Activated CD8-positive, alpha-beta T cell treated with anti-CD3 and anti-CD28 coated beads for 36 hours (primary cell): ENCODE data around the gene KRT26. TPM values are rescaled to one million over a fixed set of nuclear protein-coding genes. Genes with fewer than 3 reads are reported as not detected.

ENCODE experiments used
- ATAC-seq: fragments of 200-7000 bp; cut with Tn5 transposase; one replicate; pipeline ENCODE4 v1.10.0; 2021; ENCODE audit warnings: mild to moderate bottlenecking, moderate library complexity
- CTCF ChIA-PET: fragments of 350-600 bp; sonication (Branson Sonifier 250); formaldehyde crosslinking; loops from one replicate; lab custom pipeline; 2021; ENCODE audit warnings: antibody characterized with exemption; lab: Charles Lee
- POLR2A ChIA-PET: fragments of 350-600 bp; sonication (Branson Sonifier 250); formaldehyde crosslinking; loops from one replicate; lab custom pipeline; 2021; ENCODE audit warnings: antibody characterized with exemption; lab: Charles Lee
- DNase-seq: peaks from one replicate; pipeline ENCODE4 v3.0.0-alpha.2; 2020
- H3K27ac Mint-ChIP-seq: one replicate; pipeline ENCODE4 v1.8.0; 2021; ENCODE audit warnings: mild to moderate bottlenecking, mixed read lengths
- H3K27me3 Mint-ChIP-seq: one replicate; pipeline ENCODE4 v1.8.0; 2021; ENCODE audit warnings: mixed read lengths
- H3K36me3 Mint-ChIP-seq: one replicate; pipeline ENCODE4 v1.8.0; 2021; ENCODE audit warnings: low read depth, mixed read lengths
- H3K4me1 Mint-ChIP-seq: one replicate; pipeline ENCODE4 v1.8.0; 2021; ENCODE audit warnings: low read depth, mixed read lengths
- H3K4me3 Mint-ChIP-seq: one replicate; pipeline ENCODE4 v1.8.0; 2021; ENCODE audit warnings: mild to moderate bottlenecking, moderate library complexity, mixed read lengths
- H3K9me3 Mint-ChIP-seq: one replicate; pipeline ENCODE4 v1.8.0; 2021; ENCODE audit warnings: mixed read lengths
- CTCF ChIP-seq: fragments of 200-600 bp; IDR thresholded peaks from one replicate; pipeline ENCODE4 v1.8.0; 2022; ENCODE audit warnings: antibody characterized with exemption, mild to moderate bottlenecking
- intact Hi-C: fragments of 100-400 bp; cut with micrococcal nuclease; formaldehyde crosslinking; loops from one replicate; pipeline ENCODE4 v1.10.0; 2022
- total RNA-seq, 2 experiments: library from RNA; stranded (reverse); gene quantifications; one replicate each; pipeline ENCODE4 v1.2.3, GENCODE V29; 2021

The KRT26 gene
- total RNA-seq, 2 experiments from 2014 or later: not detected

GRCh38 chr17:40763752-40764151, 8.2 kb downstream of the KRT26 start:
- Mint-ChIP-seq H3K4me1 (no peaks in the 10 kb centered on the region), H3K36me3 (no peaks in the 10 kb centered on the region), H3K27ac (no peak overlapping the region), H3K4me3 (no peak overlapping the region), H3K9me3 (peaks cover 31% of the 10 kb centered on the region), H3K27me3 (peaks cover 15% of the 10 kb centered on the region)
- intact Hi-C loops: no loop called here
- DNase-seq (no peak), ATAC-seq (no peak)
- POLR2A ChIA-PET: interaction anchor here (0.8 kb wide), 1 partner anchor 202 kb away, joined by 4 read pairs; no protein-coding TSS in a partner anchor
- CTCF ChIA-PET: no interaction called here
- no peak for TF ChIP-seq CTCF

- no peak for DNase-seq
- intact Hi-C loops: no loop called here
- no peak for ATAC-seq
- Mint-ChIP-seq H3K4me1 (no peaks in the 10 kb centered on the region), H3K27me3 (peaks cover 28% of the 10 kb centered on the region), H3K9me3 (peaks cover 36% of the 10 kb centered on the region), H3K36me3 (no peaks in the 10 kb centered on the region), H3K4me3 (no peak overlapping the region), H3K27ac (no peak overlapping the region)
- ChIA-PET POLR2A (no interaction called here), CTCF (no interaction called here)
- no peak for TF ChIP-seq CTCF
Measured at GRCh38 chr17:40760105-40761016, 11.6 kb downstream of the KRT26 start.

DNA sequence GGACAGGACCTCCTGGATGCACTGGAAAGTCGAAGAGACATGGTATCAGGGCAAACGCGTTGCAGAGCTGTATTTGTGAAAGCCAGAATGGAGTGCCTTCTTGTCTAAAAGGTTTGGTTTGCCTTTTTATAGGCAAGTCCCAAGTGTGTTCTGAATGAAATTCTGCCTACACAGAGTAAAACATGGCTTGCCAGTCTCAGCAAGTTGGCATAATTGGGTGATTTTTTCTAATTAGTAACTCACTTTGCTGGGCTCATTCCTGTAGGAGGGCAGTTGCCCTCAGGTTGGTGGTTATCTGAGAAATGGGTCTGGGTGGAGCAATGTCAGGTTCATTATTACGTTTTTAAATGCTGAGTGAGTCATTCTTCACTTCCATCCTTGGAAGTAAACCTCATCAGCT, 16.8 kb downstream of the KRT26 start, which contains the start of gene KRT25:
Gene KRT25, minus strand, starts transcription at position 101 of the 400 bp plus-strand sequence. Its CDS starts 60 bp downstream, at position 41.
- Mint-ChIP-seq H3K9me3 (peaks cover 13% of the 10 kb centered on the region), H3K4me1 (no peaks in the 10 kb centered on the region), H3K4me3 (no peak within 1 kb of the TSS), H3K27me3 (peaks cover 36% of the 10 kb centered on the region), H3K36me3 (no peaks in the 10 kb centered on the region), H3K27ac (no peak within 1 kb of the TSS)
- ATAC-seq (no peak), DNase-seq (no peak)
- no peak for TF ChIP-seq CTCF
- intact Hi-C loops: no loop called here
- CTCF ChIA-PET: no interaction called here
- POLR2A ChIA-PET: no interaction called here

DNA sequence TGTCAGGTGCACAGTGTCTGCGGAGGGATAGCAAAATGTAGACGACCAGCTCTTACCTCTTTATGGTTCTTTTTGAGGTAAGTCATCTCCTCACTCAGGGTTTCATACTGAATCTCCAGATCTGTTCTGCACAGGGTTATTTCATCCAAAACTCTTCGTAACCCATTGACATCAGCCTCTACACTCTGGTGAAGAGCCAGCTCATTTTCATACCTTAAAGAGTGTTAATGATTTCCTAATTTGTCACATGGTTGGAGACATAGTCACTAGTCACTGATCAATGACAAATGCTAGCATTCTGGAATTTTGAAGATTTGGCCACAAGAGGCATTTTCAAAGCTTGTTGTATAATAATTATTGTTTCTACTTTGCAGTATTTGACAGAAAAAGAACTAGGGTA, 18.2 kb downstream of the KRT26 start:
- POLR2A ChIA-PET: no interaction called here
- peaks cover 6% of the 10 kb centered on the region for H3K9me3 Mint-ChIP-seq
- DNase-seq: no peak
- no peaks in the 10 kb centered on the region for H3K36me3 Mint-ChIP-seq
- no peak for TF ChIP-seq CTCF
- H3K27me3 Mint-ChIP-seq: peaks cover 38% of the 10 kb centered on the region
- H3K4me1 Mint-ChIP-seq: no peaks in the 10 kb centered on the region
- no peak overlapping the region for H3K27ac Mint-ChIP-seq
- H3K4me3 Mint-ChIP-seq: no peak overlapping the region
- no peak for ATAC-seq
- CTCF ChIA-PET: no interaction called here
- intact Hi-C loops: no loop called here

DNA sequence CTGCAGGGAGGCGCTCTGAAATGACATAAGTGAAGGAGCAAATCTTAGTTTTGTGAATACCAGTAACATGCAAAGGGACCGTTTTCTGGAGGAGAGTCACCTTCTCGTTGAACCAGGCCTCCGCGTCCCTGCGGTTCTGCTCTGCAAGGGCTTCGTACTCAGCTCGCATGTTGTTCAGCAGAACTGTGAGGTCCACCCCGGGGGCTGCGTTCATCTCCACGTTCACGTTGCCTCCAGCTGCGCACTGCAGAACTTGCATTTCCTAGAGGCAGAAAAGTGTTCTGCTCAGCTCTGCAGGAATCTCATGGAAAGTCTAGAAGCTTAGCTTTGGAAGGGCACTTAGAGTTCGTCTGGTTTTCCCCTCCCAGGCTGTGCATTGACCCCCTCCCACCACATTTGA, 20.9 kb downstream of the KRT26 start:
- Mint-ChIP-seq H3K4me1 (no peaks in the 10 kb centered on the region), H3K27me3 (peaks cover 35% of the 10 kb centered on the region), H3K36me3 (no peaks in the 10 kb centered on the region), H3K27ac (no peak overlapping the region), H3K4me3 (no peak overlapping the region), H3K9me3 (no peaks in the 10 kb centered on the region)
- ATAC-seq: no peak
- CTCF ChIA-PET: no interaction called here
- no peak for DNase-seq
- intact Hi-C loops: no loop called here
- TF ChIP-seq CTCF: no peak
- POLR2A ChIA-PET: no interaction called here
